Measurements from ENCODE around the gene VSIR.

VSIR gene

DNA sequence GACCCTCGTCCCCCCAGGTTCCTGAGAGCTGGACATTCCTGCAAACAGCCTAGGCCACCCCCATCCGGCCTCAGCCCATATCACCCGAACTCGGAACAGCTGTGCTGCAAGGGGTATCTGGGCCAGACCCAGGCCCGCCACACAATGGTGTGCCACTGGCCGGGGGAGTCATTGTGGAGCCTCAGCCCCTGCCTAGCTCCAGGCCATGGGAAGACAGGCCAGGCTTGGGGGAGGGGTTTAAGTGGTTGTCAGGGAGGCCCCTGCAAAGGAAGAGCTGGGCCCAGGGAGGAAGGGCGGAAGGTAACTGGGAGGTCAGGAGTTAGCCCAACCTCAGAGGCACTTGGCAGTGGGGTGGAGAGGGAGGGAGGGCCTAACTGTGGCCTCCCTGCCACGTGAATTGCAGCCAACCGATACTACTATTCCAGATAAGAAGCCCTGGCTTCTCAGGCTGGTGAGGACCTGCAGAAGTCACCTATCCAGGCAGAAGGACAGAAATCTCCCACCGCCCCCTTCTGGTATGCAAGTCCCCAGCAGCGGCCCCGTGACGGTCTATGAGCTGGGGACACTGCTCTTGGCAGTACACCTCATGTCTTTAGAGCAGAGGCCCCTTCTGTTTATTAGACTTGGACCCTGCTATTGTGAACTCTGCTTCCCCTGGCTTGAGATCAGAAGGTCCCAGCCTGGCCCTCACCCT is 26.8 kb downstream of the VSIR start:
- no peak for DNase-seq

GRCh38 chr10:71745664-71746250 is 27.6 kb downstream of the VSIR start:
- no peak for DNase-seq

DNA sequence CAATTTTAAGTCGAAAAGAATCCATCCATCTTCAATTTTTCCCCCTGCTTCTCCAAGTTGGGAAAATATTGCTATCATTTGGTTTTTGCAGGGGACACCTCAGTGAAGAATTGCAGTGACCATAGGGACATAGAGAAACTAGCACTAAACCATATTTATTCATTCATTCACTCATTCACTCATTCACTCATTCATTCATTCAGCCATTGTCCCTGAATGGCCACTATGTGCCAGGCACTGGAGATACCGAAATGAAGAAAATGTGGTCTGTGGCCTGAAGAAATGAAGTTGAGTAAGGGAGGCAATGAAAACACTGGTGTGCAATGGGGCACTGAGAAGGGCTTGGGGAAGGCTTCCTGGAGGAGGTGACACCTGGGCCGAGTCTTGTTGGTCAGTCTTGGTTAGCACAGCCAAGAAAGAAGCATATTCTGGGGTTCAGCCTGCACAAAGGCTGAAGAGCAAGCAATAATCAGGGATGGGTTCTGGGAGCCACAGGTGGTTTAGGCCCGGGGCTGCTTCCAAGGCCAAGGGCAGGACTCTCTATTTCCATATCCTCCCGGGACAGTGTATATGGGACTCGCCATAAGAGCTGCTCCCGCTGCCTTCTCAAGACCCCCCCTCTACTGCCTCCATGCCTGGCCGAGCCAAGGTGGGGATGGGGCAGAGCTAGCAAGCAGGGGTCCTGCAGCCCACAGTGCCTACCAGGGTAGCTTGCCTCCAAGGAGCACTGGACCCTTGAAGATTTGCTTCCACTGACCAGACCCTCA is 28.2 kb downstream of the VSIR start:
- DNase-seq = no peak

GRCh38 chr10:71743866-71744265 is 29.5 kb downstream of the VSIR start:
- DNase-seq = no peak

DNA sequence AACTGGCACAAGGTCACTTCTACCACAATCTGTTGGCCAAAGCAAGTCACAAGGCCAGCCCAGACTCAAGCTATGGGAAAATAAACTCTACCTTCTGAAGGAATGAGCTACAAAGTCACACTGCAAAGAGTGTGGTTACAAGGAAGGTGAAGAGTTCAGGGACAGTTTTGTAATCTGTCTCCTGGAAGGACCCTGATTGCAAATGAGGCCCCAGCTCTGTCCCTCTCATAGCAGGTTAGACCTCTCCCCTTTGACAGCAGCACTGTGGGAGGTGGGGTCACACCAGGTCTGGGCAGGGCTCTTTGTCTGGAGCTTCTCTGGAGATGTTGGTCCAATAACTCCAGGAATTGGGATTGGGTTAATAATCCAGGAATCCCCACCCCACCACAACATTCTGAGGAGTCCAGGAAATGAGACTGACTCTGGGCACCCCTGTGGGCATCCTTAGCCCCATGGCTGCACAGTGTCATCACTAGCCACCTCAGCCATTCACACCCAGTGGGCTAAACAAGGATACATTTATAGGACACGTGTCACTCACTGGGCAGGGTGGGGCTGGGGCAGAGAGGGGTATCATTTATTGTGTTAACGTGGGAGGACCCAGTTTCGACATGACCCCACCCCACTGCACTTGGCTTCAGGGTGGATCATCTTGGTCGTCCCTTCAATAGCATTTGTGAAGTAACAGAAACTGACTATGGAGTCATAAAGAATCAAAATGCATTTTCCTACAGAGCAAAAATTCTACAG is 30.1 kb downstream of the VSIR start:
- DNase-seq = no peak

GRCh38 chr10:71742301-71743088 is 30.8 kb downstream of the VSIR start:
- DNase-seq = no peak

- no peak for DNase-seq
Observed at GRCh38 chr10:71741671-71742070, 31.6 kb downstream of the VSIR start.

DNA sequence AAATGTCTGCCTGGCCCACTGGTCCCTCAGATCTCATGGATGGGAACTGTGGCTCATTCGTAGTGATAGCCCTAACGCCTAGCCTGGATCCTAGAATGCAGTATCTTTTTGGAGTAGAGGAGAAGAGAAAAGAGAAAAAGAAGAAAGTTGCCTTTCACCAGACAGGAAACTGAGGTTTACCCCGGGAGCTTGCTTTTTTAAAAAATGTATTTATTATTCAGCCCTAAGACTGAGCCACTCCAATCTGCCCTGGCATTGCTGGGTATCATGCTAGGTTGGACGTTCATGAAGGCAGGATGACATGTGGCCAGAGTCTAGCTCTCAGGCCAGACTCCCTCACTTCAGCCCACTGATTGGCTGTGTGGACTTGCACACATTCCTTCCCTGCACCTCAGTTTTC is 32.3 kb downstream of the VSIR start:
- no peak for DNase-seq

- no peak for DNase-seq
Observed at GRCh38 chr10:71740069-71740653, 33.2 kb downstream of the VSIR start.

- DNase-seq = no peak
Observed at GRCh38 chr10:71739358-71739900, 33.9 kb downstream of the VSIR start.

- no peak for DNase-seq
Observed at GRCh38 chr10:71737834-71738197, 35.5 kb downstream of the VSIR start.

DNA sequence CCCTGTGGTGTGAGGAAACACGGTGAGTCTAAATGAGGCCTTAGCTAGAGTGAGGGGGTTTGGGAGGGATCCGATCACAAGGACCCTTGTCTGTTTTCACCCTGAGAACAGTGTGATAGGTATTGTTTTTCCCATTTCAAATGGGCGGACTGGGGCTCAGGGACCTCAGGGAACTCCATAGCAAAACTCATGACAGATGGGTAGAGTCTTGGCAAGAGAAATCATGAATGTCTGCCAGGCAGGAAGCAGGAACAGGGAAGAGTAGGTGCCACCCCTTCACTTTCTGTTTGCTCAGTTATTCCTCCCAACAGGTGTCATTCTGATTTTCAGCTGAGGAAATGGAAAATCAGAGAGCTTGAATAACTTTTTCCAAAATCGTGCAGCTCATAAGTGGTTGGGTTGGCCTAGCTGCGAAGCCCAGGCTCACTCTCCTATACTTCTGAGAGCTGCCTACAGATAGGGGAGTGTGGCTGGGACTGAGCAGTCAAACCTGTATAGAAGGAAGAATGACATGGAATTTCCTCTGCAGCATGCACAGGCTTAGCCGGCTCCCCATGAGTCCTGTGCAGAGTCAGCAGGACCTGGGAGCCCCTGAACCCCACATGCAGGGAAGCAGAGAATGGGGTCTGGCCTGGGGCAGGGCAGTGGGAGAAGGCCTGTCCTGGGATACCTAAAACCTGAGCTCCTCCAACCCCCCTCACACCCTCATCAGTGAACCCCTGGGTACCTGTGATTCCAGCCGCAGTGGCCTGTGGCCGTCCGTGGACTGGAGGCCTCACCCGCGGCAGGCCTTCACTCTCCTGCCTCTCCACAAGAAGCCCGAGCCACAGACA is 36.1 kb downstream of the VSIR start:
- no peak for DNase-seq

DNA sequence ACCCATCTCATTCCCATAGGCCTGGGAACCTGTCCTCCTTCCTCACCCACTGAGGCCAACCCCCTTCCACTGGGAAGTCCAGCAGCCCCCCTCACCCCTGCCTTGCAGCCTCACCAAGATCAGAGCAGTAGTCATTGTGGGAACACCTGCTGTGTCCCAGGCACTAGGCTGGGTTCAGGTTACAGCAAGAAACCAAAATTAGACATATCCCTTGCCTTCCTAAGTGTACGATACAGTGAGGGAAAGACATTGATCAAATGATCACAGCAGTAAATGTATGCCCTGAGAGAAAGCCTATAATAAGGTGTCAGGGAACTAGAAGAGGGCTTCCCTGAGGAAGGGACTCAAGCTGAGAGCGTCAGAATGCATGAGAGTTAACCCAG is 36.8 kb downstream of the VSIR start:
- no peak for DNase-seq

DNA sequence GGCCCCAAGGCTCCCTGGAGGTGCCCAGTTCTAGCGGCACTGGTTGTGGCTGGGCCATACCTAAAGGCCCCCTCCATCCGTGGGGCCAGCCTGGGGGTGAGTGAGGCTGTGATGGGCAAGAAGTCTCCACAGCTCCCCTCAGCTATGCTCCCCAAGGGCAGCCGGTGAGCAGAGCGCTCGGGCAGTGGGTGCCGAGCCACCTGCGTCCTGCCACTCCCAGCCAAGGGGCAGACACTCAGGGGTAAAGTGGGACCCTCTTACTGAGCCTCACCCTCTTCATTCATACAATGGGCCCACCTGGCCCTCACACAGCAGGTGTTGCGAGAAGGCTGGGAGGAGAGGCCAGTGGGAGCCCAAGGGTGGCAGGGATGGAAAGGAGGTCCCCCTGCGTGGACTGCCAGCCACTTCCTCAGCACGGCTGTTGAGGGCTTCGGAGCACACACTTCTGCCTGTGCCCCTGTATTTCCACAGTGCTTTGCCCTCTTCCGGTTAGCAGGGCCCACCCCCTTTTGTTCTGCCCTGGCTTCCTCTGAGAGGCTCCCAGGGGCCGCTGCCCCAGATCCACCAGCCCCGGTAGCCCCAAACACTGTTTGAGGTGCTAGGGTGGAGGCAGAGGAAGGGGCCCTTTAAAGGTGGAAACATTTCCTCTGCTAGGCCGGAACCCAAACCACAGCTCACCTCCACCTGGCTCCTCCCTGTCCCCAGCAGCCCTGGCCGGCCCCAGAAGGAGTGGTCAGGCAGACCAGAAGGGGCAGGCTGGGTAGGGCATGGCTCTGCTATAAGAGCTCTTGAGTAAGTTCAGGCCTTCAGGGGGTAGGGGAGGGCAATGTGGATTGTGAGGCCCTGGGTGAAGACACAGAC is 37.4 kb downstream of the VSIR start:
- no peak for DNase-seq

GRCh38 chr10:71734797-71735196 is 38.5 kb downstream of the VSIR start:
- DNase-seq = no peak

- DNase-seq = no peak
Observed at GRCh38 chr10:71731791-71732190, 41.5 kb downstream of the VSIR start.

DNA sequence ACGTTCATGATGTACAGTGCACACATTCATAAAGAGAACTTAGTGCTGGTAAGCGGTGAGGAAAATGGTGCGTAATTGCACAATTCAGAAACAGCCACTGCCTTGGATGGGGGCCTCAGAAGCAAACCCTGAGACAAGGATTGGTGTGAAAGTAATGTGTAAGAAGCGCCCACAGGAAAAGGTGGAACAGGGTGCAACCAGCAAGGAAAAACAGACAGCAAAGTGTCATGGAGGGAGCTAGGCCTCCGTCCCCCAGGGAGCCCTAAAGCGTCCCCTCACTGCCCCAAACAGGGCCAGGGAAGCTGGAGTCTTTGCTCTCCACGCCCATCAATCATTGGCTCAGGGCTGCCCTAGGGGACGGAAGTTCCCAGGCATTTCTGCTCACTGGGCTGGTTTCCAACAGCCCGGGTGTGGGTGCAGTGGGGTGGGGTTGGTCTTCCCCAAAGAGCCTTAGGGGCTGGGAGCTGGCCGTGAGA is 44.1 kb downstream of the VSIR start:
- DNase-seq = no peak

GRCh38 chr10:71727738-71728737 is 45.3 kb downstream of the VSIR start:
- DNase-seq = no peak

All from GOT3 (cell line).